GM21529 (cell line): ENCODE results near the gene TSPAN6.

Experiments used
- ATAC-seq: cut with Tn5 transposase; IDR thresholded peaks from one replicate; pipeline ENCODE4 v1.9.1; 2021; ENCODE audit not compliant: unreplicated experiment

Gene TSPAN6

GRCh38 chrX:100648458-100649417 lies 12.1 kb upstream of the TSPAN6 start:
- no peak for ATAC-seq

GRCh38 chrX:100647739-100648138 lies 11.1 kb upstream of the TSPAN6 start:
- no peak for ATAC-seq

GRCh38 chrX:100647095-100647494 lies 10.5 kb upstream of the TSPAN6 start:
- ATAC-seq: no peak

GRCh38 chrX:100645106-100645505 lies 8.5 kb upstream of the TSPAN6 start:
- no peak for ATAC-seq

GRCh38 chrX:100643956-100644860 lies 7.6 kb upstream of the TSPAN6 start, which contains the start of gene SRPX2:
Gene SRPX2, plus strand, starts transcription at chrX:100644199. Its CDS starts 2,124 bp downstream, at chrX:100646323.
- ATAC-seq: peak; percentile 68

GRCh38 chrX:100643212-100643611 lies 6.6 kb upstream of the TSPAN6 start:
- ATAC-seq: no peak

GRCh38 chrX:100642290-100642689 lies 5.7 kb upstream of the TSPAN6 start:
- ATAC-seq: no peak

- no peak for ATAC-seq
These were observed 651 bp downstream of the TSPAN6 start for GRCh38 chrX:100635989-100636320.

GRCh38 chrX:100635040-100635439 lies 1.6 kb downstream of the TSPAN6 start:
- no peak for ATAC-seq

GRCh38 chrX:100625985-100626491 lies 10.6 kb downstream of the TSPAN6 start:
- ATAC-seq: peak; percentile 96

GRCh38 chrX:100623001-100623400 lies 13.6 kb downstream of the TSPAN6 start:
- no peak for ATAC-seq

- ATAC-seq: peak; percentile 100
These were observed 21.6 kb downstream of the TSPAN6 start for GRCh38 chrX:100615005-100615404.

GRCh38 chrX:100611951-100612350 lies 24.7 kb downstream of the TSPAN6 start:
- ATAC-seq: no peak

GRCh38 chrX:100609591-100609990 lies 27.0 kb downstream of the TSPAN6 start:
- no peak for ATAC-seq

GRCh38 chrX:100606753-100607152 lies 29.9 kb downstream of the TSPAN6 start:
- no peak for ATAC-seq

- peak; percentile 48 for ATAC-seq
These were observed 35.8 kb downstream of the TSPAN6 start for GRCh38 chrX:100600758-100601157.

GRCh38 chrX:100600340-100600739 lies 36.3 kb downstream of the TSPAN6 start:
- ATAC-seq: no peak

GRCh38 chrX:100599456-100599855 lies 37.1 kb downstream of the TSPAN6 start:
- no peak for ATAC-seq

- no peak for ATAC-seq
These were observed 40.0 kb downstream of the TSPAN6 start for GRCh38 chrX:100596601-100597000.

- ATAC-seq: no peak
These were observed 43.0 kb downstream of the TSPAN6 start for GRCh38 chrX:100593581-100593980.

GRCh38 chrX:100593126-100593525 lies 43.5 kb downstream of the TSPAN6 start:
- no peak for ATAC-seq
